ENCODE results near the gene PRKAB1.
"Not testable (repeated sequence)": the region's sequence is repeated elsewhere in the genome, so short reads cannot be mapped to it uniquely, and the experiment has no call there.

PRKAB1 gene, protein sequence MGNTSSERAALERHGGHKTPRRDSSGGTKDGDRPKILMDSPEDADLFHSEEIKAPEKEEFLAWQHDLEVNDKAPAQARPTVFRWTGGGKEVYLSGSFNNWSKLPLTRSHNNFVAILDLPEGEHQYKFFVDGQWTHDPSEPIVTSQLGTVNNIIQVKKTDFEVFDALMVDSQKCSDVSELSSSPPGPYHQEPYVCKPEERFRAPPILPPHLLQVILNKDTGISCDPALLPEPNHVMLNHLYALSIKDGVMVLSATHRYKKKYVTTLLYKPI

DNA sequence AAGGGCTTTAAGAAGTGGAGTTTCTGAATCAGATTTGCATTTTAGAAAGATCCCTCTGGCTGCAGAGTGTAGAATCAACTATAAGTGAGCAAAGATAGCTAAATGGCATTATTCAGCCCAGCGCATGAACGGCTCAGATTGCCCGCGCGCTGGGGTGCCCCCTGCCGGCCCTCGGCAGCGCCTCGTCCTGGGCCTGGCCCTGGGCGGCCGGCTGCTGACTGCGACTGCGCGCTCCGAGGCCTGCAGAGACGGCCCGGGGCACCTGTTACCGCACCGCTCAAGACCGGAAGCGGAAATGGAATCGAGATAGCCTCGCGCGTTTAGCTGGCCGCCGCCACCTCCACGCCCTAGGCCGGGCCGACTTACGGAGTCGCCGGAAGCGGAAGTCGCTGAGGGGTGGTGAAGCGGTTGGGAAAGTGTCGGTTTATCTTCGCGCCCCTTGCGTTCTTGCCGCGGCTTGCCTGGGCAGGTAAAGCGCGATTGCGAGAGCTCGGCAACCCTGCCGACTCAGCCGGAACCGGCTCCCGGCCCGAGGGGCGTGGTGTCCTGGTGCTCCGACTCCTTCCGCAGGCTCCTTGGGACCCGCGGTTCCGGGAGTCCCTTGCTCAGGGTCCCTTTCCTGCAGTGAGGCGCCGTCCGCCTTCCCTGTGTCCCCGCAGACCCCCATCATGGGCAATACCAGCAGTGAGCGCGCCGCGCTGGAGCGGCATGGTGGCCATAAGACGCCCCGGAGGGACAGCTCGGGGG, at the start of gene PRKAB1:
Gene PRKAB1 (plus strand): TSS at position 557 of the 747 bp plus-strand sequence. CDS start 112 bp downstream, at position 669.
- peak; percentile 16 to 87 for DNase-seq

DNA sequence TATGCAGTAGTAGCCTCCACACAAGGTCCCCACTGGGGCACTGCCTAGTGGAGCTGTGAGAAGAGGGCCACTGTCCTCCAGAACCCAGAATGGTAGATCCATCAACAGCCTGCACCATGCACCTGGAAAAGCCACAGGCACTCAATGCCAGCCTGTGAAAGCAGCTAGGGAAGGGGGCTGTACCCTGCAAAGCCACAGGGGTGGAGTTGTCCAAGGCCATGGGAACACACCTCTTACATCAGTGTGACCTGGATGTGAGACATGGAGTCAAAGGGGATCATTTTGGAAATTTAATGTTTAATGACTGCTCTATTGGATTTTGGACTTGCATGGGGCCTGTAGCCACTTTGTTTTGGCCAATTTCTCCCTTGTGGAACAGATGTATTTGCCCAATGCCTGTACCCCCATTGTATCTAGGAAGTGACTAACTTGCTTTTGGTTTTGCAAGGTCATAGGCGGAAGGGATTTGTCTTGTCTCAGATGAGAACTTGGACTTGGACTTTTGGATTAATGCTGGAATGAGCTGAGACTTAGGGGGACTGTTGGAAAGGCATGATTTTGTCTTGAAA, 49.5 kb upstream of the PRKAB1 start:
- DNase-seq, result not testable (repeated sequence)

DNA sequence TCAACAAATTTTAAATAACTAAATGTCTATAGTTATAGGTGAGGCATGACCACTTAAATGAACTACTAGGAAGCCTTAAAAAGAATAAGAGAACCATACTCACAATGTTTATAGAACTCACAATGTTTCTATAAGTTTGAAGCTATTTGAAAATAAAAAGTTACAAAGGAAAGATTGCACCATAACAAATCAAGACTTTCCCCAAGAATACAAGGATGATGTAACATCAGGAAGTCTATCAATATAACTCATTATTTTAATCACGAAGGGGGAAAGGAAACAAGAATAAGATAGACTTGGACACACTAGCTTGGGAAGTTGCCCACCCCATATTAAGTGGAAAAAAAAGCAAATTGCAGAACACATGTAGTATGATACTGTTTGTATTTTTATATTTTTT, 47.4 kb upstream of the PRKAB1 start:
- no peak for DNase-seq

DNA sequence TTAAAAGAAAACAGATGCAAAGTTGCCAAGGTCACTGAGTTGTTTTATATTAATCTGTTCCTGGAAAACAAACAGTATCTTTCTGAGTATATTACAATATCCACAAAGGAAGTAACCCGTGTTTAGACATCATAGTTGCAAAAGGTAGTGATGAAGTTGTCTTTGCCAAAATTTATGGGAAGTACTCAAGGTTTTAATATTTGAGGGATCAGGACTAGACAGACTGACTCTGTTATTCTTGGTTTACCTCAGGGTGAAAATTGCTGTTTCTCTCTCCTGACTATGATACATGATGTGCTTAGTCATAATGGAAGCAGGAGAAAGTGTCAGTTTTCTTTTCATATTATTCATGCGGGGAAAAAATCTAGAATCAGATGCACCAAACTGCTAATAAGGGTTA, 46.1 kb upstream of the PRKAB1 start:
- no peak for DNase-seq

DNA sequence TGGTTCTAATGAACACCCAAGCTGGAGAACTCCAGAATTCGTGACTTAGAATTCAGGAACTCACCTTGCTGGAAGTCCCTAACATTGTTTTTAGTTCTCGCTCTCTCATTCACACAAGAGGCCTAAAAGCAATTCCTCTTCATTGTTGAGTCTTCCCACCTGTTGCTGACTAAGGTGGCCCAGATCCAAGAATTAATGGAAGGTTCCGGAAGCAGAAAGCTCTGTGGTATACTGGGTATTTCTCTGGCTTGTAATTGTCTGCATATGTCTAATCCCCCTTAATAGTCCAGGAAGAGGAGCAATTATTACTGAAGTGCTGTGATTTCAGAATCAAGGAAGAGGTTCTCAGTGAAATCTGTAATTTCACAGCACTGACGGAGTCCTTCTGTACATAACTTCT, 43.0 kb upstream of the PRKAB1 start:
- DNase-seq, result no peak

DNA sequence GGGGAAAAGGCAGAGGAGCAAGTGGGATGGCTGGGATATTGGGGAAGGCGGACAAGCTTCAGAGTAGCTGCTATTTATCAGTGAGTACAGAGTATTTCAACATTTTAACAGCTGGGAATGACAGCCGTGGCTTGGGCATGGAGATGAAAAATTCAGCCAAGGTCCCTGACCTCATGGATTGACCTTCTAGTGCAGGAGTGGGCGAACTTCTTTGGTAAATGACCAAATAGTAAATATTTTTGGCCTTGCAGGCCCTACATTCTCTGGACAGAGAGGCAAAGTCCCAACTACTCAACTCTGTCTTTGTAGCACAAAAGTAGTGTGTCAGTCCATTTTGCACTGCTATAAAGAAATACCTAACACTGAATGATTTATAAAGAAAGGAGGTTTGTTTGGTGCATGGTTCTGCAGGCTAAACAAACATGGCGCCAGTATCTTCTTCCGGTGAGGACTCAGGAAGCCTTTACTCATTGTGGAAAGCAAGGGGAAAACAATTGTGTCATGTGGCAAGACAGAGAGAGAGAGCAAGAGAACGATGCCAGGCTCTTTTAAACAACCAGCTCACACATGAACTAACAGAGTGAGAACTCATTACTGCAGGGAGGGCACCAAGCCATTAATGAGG, 40.8 kb upstream of the PRKAB1 start:
- no peak for DNase-seq

DNA sequence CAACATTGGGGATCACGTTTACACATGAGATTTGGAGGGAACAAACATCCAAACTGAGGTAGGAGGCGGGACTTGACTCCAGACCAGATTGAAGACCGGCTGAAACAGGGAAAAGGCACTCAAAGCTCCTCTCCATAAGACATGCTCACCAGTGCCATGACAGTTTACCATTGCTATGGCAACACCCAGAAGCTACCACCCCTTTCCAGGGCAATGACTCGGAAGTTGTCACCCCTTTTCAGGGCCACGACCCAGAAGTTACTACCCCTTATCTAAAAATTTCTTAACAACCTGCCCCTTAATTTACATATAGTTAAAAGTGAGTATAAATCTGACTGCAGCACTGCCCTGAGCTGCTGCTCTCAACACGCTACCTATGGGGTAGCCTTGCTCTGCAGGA, 40.2 kb upstream of the PRKAB1 start:
- DNase-seq, result no peak

DNA sequence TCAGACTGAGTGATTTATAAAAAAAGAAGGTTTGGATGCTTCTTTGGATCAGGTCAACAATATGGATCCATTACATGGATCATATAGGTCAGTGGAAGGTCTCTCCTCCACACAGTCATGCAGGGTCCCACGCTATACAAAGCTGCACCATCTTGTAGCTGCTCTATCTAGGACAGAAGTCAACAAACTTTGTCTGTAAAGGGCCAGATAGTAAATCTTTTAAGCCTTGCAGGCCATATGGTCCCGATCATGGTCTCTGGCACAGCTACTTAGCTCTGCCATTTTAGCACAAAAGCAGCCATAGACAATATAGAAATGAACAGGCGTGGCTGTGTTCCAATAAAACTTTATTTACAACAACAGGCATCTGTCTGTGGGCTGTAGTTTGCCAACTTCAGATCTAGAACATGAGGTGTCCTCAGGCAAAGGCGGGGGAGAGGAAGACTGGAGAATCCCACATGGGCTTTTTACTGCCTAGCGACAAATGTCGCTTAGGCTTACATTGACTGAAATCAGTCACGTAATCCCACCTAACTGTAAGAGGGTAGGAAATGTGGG, 37.6 kb upstream of the PRKAB1 start:
- no peak for DNase-seq

DNA sequence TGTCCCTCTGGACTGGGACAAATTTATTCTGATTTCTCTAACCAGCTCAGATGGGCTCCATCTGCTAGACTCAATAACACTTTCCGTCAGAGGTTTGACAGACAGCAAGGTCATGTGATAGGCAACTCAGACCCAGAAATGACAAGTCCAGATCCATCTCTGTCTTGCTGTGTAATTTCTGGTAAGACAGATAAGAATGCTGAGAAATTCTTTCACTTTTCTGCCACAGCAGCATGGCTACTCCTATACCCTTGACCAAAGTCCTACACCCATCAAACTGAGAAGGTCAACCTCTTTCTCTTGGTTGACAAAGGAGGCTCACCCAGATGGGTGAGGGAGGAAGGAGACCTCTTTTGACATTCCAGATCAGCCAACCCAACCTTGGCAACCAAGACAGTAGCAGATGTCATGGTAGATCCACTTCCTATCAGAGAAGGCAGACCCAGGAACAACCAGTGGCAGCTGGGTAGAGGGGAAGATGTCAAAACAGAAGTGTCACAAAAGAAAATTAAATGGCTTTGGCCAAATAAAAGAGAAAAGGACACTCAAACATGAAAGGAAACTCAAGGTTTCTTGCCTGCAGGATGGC, 36.9 kb upstream of the PRKAB1 start:
- DNase-seq, result no peak

DNA sequence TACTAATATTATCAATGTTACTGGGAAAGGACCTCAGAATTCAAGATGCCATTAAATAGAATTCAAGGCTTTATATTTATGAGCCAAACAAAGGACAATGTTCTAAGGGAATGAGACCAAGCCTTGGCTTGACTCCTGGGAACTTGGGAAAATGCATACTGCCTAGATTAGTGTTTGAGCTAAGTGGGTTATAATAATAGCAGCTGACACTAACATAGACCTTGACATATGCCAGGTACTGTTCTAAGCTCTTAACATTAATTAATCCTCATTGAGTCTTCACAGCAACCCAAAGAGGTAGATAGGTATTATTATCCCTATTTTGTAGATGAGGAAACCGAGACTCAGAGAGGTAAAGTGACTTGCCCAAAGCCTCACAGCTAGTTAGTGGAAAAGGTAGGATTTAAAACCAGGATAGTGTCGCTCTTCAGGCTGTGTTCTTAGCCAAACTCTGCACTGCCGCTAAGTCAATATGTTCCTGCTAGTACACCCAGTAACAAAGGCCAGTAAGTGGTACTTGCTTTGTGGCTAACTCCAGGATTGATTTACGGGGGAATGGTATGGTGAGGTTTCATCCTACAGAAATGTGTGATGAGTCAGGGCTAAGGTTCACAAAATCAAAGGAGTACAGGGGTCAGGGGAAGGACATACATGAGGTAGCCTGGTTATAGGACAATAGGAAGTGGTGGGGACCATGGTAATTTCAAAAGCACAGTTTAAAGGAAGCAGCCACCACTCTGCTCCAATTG, 35.8 kb upstream of the PRKAB1 start:
- DNase-seq, result no peak

DNA sequence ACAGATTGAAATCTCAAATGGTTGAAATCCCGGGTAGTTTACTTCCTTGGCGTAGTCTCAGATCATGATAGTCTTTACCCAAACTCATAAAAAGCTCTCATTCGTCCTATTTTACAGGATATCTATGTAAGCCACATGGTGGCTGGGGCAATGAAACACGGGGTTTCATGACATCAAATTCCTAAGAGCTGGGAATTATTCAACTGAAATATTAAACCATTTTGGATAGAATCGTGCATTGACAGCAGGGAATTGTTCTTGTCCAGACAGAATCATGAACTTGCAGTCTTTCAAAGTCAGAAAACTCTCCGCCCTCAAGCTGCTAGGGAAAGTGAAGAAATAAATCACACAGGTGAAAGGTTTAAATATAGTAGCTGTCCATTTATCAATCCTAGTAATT, 33.2 kb upstream of the PRKAB1 start:
- no peak for DNase-seq

DNA sequence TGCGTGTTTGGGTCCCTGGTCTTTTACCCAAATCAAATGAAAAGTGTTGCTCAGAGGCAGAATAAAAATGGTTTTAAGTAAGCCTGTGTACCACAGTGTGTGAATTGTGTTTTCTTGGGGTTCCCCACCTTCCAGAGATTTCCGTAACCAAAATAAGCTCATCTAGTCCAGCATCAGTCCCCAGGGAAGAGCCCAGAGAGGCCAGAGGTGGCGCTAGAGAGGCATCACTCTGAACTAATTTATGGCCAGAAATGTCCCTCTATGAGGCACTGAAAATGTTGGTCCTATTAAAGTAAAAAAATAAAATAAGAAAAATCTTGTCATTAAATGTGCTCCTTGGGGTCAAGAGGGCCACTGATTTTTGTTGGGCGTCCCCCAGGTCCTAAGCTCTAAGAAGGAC, 24.9 kb upstream of the PRKAB1 start:
- DNase-seq, result no peak

DNA sequence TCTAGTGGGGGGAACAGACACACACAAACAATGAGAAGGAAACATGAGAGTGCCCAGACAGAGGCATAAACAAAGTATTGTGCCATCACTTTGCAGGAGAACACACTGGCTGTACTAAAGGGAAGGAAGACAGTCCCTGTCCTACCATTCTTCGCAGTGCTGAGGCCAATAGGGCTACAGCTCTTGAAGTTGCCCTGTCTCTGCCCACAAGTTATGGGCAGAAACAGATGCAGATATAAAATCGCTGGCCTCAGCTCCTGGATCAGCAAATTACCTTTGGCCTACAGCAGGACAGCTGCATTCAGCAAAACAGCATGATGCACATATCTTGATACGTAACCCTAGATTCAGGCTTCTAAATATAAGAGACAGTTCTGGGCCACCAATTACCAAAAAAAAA, 23.0 kb upstream of the PRKAB1 start:
- no peak for DNase-seq

DNA sequence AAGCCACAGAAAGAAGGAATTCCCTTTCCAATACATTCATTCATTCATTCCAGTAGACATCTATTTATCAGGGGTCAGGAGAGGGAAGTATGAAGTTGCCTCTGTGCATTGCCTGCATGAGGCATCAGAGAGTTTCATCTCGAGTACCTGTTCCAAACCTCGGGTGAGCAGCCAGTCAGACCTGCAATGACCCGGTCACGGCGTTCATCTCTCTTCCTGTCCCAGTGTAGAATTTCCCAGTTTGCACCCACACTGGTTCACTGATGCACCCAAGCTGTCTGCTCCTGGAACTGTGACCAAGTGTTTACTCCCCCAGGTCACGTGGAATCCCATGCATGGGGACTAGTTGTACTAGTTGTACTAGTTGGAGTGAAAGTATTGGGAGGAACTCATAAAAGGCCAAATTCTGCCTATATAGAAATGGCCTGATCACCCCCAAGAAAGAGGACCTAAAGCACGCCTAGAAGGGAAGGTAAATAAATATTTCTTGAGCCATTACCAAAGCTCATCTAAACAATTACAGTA, 22.3 kb upstream of the PRKAB1 start:
- no peak for DNase-seq

DNA sequence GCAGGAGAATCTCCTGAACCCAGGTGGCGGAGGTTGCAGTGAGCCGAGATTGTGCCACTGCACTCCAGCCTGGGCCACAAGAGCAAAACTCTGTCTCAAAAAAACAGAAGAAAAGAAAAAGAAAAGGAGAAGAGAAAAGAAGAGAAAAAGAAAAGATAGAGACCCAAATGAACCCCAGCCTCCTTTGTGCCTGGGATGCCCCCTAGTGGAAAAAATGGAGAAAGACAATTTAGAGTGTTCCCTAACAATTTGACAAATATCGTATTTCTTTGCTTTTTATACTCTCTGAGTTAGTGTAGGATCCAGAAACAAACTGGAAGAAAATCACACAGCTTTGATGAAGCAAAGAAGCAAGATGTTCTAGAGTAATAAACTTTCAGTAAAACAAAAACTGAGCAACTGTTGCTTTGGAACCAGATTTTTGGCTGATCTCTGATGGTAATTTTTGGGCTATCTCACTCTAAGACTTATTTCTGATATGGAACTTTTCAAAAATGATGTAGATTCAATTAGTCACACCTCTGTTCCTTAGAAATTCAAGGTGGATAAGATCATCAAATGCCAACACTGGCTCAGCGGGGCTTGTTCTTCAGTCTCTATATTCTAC, 18.6 kb upstream of the PRKAB1 start:
- DNase-seq, result no peak

DNA sequence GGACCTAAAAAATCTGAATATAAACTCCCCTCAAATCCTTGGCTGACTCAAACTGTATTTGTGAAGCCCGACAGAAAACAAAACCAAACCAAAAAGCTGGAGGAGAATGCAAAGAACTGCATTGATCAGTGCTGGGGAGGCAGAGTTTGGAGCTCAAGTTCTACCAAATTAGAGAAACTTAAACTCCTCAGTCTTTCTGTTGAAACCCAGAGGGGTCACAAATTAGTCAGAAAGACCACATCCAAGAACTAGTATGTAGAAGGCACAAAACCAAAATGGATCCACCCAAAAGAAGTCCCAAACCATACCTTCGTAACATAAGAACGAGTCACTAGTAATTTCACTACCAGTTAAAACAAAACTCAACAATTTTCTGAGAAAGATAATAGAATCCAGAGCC, 15.3 kb upstream of the PRKAB1 start:
- DNase-seq, result no peak

DNA sequence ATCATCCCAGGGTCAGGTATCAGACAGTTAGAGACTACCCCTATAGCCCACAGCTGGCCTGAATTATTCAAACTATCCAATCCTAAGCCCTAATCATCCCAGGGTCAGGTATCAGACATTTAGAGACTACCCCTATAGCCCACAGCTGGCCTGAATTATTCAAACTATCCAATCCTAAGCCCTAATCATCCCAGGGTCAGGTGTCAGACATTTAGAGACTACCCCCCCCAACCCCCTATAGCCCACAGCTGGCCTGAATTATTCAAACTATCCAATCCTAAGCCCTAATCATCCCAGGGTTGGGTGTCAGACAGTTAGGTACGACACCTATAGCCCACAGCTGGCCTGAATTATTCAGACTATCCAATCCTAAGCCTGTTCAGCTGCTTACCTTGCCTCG, 10.9 kb upstream of the PRKAB1 start:
- DNase-seq, result not testable (repeated sequence)

DNA sequence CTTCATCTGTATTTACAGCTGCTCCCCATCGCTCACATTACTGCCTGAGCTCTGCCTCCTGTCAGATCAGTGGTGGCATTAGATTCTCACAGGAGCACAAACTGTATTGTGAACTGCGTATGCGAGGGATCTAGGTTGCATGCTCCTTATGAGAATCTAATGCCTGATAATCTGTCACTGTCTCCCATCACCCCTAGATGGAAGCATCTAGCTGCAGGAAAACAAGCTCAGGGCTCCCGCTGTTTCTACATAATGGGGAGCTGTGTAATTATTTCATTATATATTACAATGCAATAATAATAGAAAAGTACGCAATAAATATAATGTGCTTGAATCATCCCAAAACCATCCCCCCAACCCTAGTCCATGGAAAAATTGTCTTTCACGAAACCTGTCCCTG, 9.8 kb upstream of the PRKAB1 start:
- not testable (repeated sequence) for DNase-seq

DNA sequence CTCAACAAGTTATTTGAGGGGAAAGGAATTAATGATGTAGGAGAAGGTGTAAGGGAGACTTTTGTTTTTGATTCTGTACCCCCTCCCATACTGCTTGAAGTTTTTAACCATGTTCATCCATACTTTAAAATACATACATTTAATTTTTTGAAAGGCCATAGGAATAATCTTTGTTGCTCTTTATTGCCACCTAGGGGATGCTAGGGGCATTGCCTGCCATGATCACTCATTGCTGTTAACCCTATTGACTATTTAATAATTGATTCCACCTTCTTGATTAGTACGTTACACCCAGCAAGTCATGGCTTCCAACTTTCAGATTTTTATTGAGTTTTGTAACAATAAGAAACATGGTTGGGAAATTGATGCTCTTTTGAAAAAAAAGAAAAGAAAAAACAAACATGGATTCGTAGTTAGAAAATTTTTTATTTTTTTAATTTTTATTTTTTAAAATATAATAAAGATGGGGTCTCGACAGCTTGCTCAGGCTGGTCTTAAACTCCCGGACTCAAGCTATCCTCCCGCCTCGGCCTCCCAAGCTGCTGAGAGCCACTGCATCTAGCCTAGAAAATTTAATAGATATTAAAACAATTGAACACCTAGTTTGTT, 8.5 kb upstream of the PRKAB1 start:
- DNase-seq, result no peak

DNA sequence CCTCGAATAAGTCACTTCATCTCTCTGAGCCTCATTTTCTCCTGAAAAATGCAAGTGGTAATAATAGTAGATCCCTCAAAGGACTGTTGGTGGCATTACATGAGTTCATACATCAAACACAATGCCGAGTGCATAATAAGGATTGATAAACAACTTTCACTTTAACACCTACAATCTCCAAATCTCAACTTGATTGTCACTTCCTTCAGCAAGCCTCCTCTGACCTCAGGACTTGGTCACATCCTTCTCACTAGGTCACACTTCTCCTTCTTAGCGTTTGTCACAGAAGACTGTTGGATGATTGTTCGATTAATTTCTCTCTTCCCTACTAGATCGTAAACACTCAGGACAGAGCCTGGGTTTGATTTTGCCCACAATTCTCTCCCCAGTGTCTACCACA, 7.9 kb upstream of the PRKAB1 start:
- DNase-seq, result no peak

DNA sequence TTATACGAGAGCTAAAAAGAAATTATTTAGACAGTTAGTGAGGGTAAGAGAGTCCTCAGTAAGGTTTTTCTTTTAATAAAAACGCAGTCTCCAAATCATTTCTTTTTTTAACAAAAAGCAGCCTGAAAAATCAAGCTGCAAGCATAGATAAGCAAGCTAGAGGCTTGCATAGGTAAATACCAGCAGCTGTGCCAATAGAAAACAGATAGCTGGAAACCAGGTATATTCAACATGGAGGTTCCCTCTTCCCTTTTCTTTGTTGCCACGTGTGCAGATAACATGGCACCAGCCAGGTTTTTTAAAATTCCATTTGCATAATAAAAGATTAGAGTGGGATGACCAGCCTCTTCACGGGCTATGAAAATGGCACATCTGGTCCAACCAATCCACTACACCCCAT, 6.1 kb upstream of the PRKAB1 start:
- DNase-seq, result no peak
